ENCODE measurements around the gene ABHD17C.
"Not testable (repeated sequence)": the region's sequence is repeated elsewhere in the genome, so short reads cannot be mapped to it uniquely, and the experiment has no call there.

Gene ABHD17C

DNA sequence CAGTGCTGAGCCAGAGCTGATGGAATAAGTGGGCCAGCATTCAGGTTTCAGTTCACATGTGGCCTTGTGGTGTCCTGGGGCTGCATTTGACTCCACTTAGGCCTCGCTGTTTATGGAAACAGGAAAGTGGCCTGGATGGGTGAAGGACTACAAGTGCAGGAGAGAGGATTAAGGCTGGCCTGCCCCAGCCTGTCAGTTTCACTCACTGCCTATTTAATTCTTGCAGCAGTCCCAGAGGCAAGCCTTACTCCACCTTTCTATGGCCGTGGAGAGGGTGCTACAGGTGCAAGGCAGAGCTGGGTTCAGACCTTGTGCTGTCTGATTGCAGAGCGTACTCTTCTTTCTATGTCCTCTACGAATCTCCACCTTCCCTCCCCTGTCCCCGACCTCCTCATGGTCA, 37.7 kb downstream of the ABHD17C start:
- no peak for DNase-seq

- DNase-seq: no peak
These were observed 38.4 kb downstream of the ABHD17C start for GRCh38 chr15:80733460-80733859.

DNA sequence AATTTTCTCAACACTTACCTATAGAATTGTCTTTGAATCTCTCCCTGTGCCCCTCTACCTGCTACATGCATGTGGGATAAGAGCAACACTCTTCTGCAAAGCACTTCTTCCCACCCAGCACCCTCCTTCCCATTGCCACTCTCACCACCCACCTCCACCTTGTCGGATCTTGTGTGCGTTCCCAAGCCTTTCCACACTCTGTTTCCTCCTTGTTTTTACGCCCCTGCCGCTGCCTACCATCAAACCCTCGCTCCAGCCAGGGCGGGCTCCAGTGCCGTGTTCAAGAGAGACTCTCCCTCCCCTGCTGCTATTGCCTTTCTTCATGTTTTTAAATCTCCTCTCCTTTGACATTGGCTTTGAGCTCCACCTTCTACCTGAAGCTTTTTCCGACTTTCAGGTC, 40.2 kb downstream of the ABHD17C start:
- no peak for DNase-seq

DNA sequence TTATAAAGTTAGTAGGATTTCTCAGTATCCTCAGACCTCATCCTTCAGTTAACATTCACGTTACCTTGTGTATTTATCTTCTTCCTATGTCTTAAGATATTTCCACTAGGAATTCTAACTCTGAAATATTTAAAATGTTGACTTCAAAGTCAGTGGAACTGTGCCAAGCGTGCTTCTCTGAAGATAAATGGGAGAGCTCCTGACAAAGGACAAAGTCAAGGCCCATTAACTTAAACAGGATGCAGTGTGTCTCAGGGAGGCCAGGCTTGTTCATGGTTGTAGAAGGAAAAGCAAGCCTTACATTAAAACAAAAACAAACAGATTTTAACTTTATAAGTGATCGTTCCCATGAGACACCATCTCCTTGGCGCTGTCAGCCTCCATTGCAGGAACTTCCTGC, 41.5 kb downstream of the ABHD17C start:
- no peak for DNase-seq

DNA sequence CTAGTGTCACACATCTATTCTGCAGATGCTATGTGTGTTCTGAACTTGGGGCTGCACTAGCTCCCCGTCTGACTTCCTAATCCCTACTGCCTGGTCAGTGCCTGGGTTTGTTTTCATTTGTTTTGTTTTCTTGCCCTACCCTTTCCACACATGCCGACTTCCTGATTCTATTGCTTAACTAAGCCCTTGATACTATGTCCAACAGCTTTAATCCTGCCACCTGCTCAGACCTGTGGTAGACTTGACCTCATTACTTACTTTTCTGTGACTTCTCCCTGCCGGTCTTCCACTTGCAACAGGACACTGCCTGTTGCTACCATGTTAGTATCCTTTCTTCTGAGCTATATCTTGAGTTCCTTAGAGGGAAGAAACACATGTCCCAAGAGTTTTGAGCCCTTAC, 44.8 kb downstream of the ABHD17C start:
- DNase-seq: no peak

DNA sequence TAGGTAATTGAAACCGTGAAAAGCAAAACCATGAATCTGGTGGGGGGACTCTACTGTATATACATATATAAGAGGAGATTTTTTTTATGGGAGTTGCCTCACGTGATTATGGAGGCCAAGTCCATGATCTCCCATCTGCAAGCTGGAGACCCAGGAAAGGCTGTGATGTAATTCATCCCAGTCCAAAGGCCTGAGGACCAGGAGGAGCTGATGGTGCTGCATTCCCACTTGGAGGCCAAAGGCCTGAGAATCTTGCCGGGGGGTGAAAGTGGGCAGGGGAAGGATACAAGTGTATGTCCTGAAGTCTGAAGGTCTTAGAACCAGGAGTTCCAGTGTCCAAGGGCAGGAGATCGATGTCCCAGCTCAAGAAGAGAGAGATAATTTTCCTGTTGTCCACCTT, 47.0 kb downstream of the ABHD17C start:
- no peak for DNase-seq

DNA sequence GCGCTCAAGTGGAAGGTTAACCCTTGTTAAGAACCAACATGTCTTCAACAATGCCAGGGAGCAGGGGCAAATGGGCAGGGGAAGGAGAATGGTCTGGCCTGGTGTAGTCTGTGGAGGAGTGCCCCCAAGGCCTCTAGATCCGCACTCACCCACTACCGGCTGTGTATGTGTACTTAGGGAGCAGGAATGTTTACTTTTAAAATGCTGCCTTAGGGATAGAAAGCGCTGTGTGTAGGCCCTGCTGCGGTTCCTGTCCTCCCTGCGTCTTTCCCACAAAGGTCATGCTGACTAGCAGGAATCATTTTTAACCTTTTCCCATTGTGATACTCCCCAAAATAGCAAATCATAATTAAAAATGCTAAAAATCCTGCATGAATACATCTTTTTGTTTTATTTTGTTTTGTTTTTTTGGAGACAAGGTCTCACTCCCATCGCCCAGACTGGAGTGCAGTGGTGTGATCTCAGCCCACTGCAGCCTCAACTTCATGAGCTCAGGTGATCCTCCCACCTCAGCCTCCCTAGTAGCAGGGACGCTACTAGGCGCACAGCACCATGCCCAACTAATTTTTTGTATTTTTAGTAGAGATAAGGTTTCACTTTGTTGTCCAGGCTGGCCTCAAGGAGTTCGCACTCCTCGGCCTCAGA, 48.2 kb downstream of the ABHD17C start:
- no peak for DNase-seq

DNA sequence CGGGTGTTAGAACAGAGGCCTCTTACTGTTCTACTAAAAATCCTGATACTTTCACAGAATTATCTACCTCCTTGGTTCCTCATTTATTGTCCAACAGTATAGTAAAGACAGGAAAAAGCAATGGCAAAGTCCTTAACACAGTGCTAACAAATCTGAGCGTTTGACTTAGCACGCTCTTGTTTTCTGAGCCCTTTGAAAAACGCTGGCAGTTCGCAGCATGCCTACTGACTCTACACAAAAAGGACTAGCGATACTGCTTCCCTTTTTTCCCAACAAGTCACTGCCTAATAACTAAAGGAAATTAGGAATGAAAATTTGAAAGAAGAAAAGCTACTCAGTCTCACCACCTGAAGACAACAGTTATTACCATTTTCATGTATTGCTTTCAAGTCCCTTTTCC, 49.3 kb downstream of the ABHD17C start:
- no peak for DNase-seq

GRCh38 chr15:80744826-80745225, 49.7 kb downstream of the ABHD17C start:
- DNase-seq: no peak

GRCh38 chr15:80745888-80746287, 50.8 kb downstream of the ABHD17C start:
- no peak for DNase-seq

DNA sequence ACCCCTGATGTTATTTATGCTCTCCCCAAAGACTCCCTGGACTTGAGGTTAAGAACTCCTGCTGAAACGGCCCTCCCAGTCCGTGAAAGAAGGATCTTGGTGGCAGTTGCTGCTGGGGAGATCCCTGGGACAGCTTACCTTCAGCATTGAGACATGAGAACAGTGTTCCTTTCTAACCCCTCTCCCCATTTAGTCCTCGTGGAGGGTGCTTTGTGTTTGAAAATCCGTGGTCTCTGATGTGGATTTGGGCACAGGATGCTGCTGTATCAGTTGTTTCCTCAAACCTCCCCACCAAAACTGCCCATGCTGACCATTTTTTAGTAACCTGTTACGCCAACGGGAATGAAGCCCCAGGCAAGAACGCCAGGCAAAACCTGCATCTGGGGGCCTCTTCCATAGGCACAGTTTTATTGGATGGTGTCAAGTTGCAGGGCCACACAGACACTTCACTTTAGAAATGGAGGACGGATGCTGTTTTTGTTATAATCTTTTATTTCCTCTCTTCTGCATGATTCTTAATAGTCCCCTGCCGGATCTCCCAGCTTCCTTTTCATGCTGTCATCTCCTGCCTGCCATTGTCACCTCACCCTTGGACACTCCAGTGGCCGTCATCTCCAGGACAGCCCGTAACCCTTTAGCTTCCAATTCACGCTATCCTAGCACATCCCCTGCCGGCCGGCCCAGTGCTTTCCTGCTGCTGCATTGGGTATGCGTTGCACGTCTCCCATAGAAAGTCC, 52.4 kb downstream of the ABHD17C start:
- no peak for DNase-seq

DNA sequence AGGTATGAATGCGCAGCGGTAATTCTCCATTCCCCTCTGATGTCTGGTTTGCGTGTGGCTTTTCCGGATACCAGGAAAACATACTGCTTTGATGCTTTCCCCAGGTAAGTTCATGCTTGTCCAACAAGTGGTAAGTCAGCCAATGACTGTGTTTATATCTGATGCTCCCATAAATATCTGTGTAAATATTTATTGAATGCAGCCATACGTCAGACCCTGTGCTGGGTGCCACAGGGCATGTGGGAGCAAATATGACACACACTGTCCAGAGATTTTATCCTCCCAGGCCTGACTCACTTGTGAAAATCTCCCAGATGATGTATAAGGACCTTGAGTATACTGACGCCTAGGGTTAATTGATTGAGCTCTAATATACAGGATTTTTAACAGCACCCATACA, 54.5 kb downstream of the ABHD17C start:
- DNase-seq: no peak

- DNase-seq: no peak
These were observed 55.5 kb downstream of the ABHD17C start for GRCh38 chr15:80750575-80750974.

GRCh38 chr15:80752204-80752603, 57.1 kb downstream of the ABHD17C start:
- no peak for DNase-seq

- no peak for DNase-seq
These were observed 58.1 kb downstream of the ABHD17C start for GRCh38 chr15:80753161-80753560.

- no peak for DNase-seq
These were observed 58.9 kb downstream of the ABHD17C start for GRCh38 chr15:80754014-80754413.

- no peak for DNase-seq
These were observed 60.8 kb downstream of the ABHD17C start for GRCh38 chr15:80755885-80756284.

GRCh38 chr15:80758130-80758745, 63.1 kb downstream of the ABHD17C start:
- DNase-seq: no peak

DNA sequence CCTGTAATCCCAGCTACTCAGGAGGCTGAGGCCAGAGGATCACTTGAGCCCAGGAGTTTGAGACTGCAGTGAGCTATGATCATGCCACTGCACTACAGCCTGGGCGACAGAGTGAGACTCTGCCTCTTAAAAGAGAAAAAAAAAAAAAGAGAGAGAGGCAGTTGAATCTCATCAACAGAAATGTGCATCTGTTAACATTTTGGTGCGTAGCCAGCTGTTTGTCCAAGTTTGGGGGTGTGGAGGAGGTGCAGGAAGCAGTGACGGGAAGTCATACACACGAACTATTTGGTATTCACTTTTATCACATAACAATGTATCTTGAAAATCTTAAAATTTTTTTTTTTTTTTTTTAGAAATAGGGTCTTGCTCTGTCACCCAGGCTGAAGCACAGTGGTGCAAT, 65.8 kb downstream of the ABHD17C start:
- no peak for DNase-seq

- no peak for DNase-seq
These were observed 66.6 kb downstream of the ABHD17C start for GRCh38 chr15:80761754-80762153.

DNA sequence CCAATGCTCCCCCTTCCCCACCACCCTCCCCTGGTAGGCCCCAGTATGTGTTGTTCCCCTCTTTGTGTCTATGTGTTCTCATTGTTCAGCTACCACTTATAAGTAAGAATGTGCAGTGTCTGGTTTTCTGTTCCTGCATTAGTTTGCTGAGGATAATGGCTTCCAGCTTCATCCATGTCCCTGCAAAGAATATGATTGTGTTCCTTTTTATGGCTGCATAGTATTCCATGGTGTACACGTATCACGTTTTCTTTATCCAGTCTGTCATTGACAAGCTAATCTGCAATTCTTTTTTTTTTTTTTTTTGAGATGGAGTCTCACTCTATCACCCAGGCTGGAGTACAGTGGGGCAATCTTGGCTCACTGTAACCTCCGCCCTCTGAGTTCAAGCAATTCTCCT, 68.1 kb downstream of the ABHD17C start:
- DNase-seq: not testable (repeated sequence)

GRCh38 chr15:80764535-80764934, 69.4 kb downstream of the ABHD17C start:
- DNase-seq: no peak

DNA sequence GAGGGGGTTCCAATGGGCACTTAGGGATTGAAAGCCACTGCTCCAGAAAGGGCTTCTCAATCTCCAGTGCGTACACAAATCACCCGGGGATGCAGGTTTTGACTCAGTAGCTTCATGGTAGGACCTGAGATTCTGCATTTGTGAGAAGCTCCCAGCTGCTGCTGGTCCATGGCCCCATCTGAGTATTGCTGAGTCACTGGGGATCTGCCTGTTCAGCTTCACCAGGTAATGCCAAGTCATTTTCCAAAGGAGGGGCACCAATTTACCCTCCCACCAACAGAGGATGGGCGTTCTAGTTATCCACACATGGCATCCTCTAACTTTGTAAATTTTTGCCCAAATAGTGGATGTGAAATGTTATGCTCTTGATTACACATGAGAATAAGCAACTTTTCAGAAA, 71.2 kb downstream of the ABHD17C start:
- no peak for DNase-seq

- DNase-seq: no peak
These were observed 73.0 kb downstream of the ABHD17C start for GRCh38 chr15:80768158-80768557.

Measured in right forelimb (tissue), 1 donor.